ENCODE measurements around the gene ARL11. TPM values are rescaled to one million over a fixed set of nuclear protein-coding genes. Genes with fewer than 3 reads are reported as not detected.
A peak's percentile ranks its signal among the peaks of the same experiment; 100 is the strongest.

Gene ARL11
- total and polyA plus RNA-seq, 7 donors, result 0.09 to 0.71 (median 0.14) TPM

GRCh38 chr13:49641801-49642291, 13.5 kb downstream of the ARL11 start:
- H3K27ac ChIP-seq, result no peak overlapping the region
- H3K36me3 ChIP-seq (ENCODE audit: insufficient read depth in 1 of 2, low read depth in 1 of 2), result no peaks in the 10 kb centered on the region
- H3K9me3 ChIP-seq, result no peaks in the 10 kb centered on the region
- peak; percentile 34 to 68 (median 62) for ATAC-seq
- WGBS, 3 donors, result 82 to 86% (median 83%) methylated on average over 4 of the region's 4 CpGs
- H3K27me3 ChIP-seq (ENCODE audit: insufficient read depth in 3 of 3, low read length in 2 of 3), result no peaks in the 10 kb centered on the region
- intact Hi-C loops (cut with DNase I), result no loop called here
- no peaks in the 10 kb centered on the region for H3K4me1 ChIP-seq
- H3K4me3 ChIP-seq, result no peak overlapping the region
- DNase-seq, result peak; percentile 45 to 61
- no peak for TF ChIP-seq CTCF (IDR thresholded peaks at IDR 0.05)

DNA sequence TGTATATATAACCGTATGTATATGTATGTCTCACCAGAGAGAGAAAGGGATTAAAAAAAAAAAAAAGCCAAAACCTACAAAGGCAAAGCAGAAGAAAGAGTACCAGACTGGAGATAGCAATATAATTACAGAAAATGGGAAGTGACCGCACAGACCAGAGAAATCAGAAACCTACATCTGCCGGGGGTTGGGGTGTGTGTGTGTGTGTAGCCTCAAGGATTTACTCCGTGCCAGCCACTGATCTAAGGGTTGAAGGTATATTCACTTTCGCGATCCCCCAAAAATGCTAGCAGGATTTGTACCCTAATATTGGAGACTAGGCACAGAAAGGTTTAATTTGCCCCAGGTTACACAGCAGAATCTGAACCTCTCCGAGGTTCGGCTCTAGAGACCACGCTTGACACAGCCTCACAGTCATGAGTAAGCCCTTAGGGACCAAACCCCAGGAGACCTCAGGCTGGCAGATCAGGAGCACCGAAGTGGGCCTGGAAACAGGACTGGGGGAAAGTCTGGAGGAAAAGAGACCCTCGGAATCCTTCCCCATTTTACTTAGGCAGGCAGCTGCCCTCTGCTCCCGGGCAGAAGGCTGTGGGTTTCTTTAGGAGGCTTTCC, 14.8 kb downstream of the ARL11 start:
- Histone ChIP-seq H3K4me1 (no peaks in the 10 kb centered on the region), H3K36me3 (ENCODE audit: insufficient read depth in 1 of 2, low read depth in 1 of 2) (no peaks in the 10 kb centered on the region), H3K27ac (no peak overlapping the region), H3K4me3 (peak overlapping the region; percentile 20), H3K27me3 (ENCODE audit: insufficient read depth in 3 of 3, low read length in 2 of 3) (no peaks in the 10 kb centered on the region), H3K9me3 (no peaks in the 10 kb centered on the region)
- DNase-seq (no peak), ATAC-seq (no peak)
- intact Hi-C loops (cut with DNase I), result no loop called here
- no peak for TF ChIP-seq CTCF (IDR thresholded peaks at IDR 0.05)
- 87 to 89% (median 88%) methylated on average over 12 of the region's 12 CpGs for WGBS, 3 donors

GRCh38 chr13:49645451-49645850, 17.1 kb downstream of the ARL11 start:
- ATAC-seq, result no peak
- intact Hi-C loops (cut with DNase I), result no loop called here
- H3K27me3 ChIP-seq (ENCODE audit: insufficient read depth in 3 of 3, low read length in 2 of 3), result no peaks in the 10 kb centered on the region
- no peak for TF ChIP-seq CTCF (IDR thresholded peaks at IDR 0.05)
- no peak for DNase-seq
- no peaks in the 10 kb centered on the region for H3K9me3 ChIP-seq
- WGBS, 3 donors, result 77% methylated on average over 13 of the region's 13 CpGs
- no peaks in the 10 kb centered on the region for H3K36me3 ChIP-seq (ENCODE audit: insufficient read depth in 1 of 2, low read depth in 1 of 2)
- H3K27ac ChIP-seq, result no peak overlapping the region
- H3K4me1 ChIP-seq, result peaks cover 15% of the 10 kb centered on the region
- H3K4me3 ChIP-seq, result no peak overlapping the region

GRCh38 chr13:49646688-49647087, 18.4 kb downstream of the ARL11 start:
- TF ChIP-seq CTCF (IDR thresholded peaks at IDR 0.05), result no peak
- Histone ChIP-seq H3K27ac (no peak overlapping the region), H3K4me1 (peaks cover 27% of the 10 kb centered on the region), H3K4me3 (no peak overlapping the region), H3K27me3 (ENCODE audit: insufficient read depth in 3 of 3, low read length in 2 of 3) (no peaks in the 10 kb centered on the region), H3K9me3 (no peaks in the 10 kb centered on the region), H3K36me3 (ENCODE audit: insufficient read depth in 1 of 2, low read depth in 1 of 2) (no peaks in the 10 kb centered on the region)
- ATAC-seq (no peak), DNase-seq (no peak)
- 93% methylated on average over 4 of the region's 4 CpGs for WGBS, 3 donors
- intact Hi-C loops (cut with DNase I), result no loop called here
